Ovary (tissue), 3 donors: ENCODE data around the gene DIRAS1.

Experiments used
- CTCF ChIP-seq, 3 donors: fragments of 450-650 bp in 2 of 3; fragments of 200-600 bp in 1 of 3; IDR thresholded peaks; one replicate each; pipeline versions ENCODE4 v1.5.1 to v1.8.0; 2016 to 2022; ENCODE audit warnings: antibody characterized with exemption in 3 of 3, mild to moderate bottlenecking in 1 of 3
- POLR2A ChIP-seq: fragments of 450-650 bp; IDR thresholded peaks from one replicate; pipeline ENCODE4 v1.6.1; 2017; ENCODE audit warnings: antibody characterized with exemption, mild to moderate bottlenecking, moderate library complexity
- donor health status: DM: no; HTN: no; CAD: no.

- no peak for TF ChIP-seq CTCF (IDR thresholded peaks at IDR 0.05)
- no peak for TF ChIP-seq POLR2A
These were observed 44.3 kb downstream of the DIRAS1 start for GRCh38 chr19:2676823-2677222.
